H1 (cell line): Measurements from ENCODE around the gene CLDN16. TPM values are rescaled to one million over a fixed set of nuclear protein-coding genes. Genes with fewer than 3 reads are reported as not detected.

Source experiments
- CTCF ChIA-PET: fragments of 300-600 bp; sonication (Branson Sonifier 250); formaldehyde crosslinking; loops from one replicate; lab custom pipeline; 2021; ENCODE audit not compliant: partially characterized antibody; lab: Charles Lee
- POLR2A ChIA-PET: fragments of 300-600 bp; sonication (Branson Sonifier 250); formaldehyde crosslinking; loops from one replicate; lab custom pipeline; 2021; ENCODE audit warnings: inconsistent platforms; ENCODE audit not compliant: partially characterized antibody; lab: Charles Lee
- DNase-seq, 2 experiments: peaks; one replicate each; pipeline versions ENCODE4 v3.0.0 to v3.0.0-alpha.2; 2010 to 2022; ENCODE audit warnings: low spot score in 2 of 2, low read depth in 1 of 2, mixed read lengths in 1 of 2
- FAIRE-seq: peaks from 2 replicates; lab custom pipeline; 2011; peaks lifted over from hg19 to GRCh38; lab: Jason Lieb, UNC
- H2AFZ ChIP-seq: 2 replicates; pipeline ENCODE4 v1.8.1; 2012; ENCODE audit warnings: low read length, inconsistent platforms
- H2AK5ac ChIP-seq: 2 replicates; pipeline ENCODE4 v1.6.1; 2013; ENCODE audit warnings: low read depth, low read length
- H2BK120ac ChIP-seq: replicated peaks from 2 replicates; pipeline ENCODE3; 2013; ENCODE audit warnings: low read depth, low read length, inconsistent platforms
- H2BK12ac ChIP-seq: 2 replicates; pipeline ENCODE4 v1.6.1; 2013; ENCODE audit warnings: low read depth, low read length
- H2BK15ac ChIP-seq: 2 replicates; pipeline ENCODE4 v1.6.1; 2013; ENCODE audit warnings: low read length
- H2BK20ac ChIP-seq: 2 replicates; pipeline ENCODE4 v1.6.1; 2013; ENCODE audit warnings: low read length
- H2BK5ac ChIP-seq: 2 replicates; pipeline ENCODE4 v1.6.1; 2013; ENCODE audit warnings: low read depth, low read length
- H3K14ac ChIP-seq: 2 replicates; pipeline ENCODE4 v1.6.1; 2013; ENCODE audit warnings: inconsistent platforms; ENCODE audit not compliant: insufficient read length
- H3K18ac ChIP-seq: 2 replicates; pipeline ENCODE4 v1.6.1; 2013; ENCODE audit warnings: low read length; ENCODE audit errors: extremely low read depth
- H3K23ac ChIP-seq: 2 replicates; pipeline ENCODE4 v1.6.1; 2013; ENCODE audit warnings: inconsistent platforms; ENCODE audit not compliant: insufficient read length
- H3K23me2 ChIP-seq: 2 replicates; pipeline ENCODE4 v1.6.1; 2013; ENCODE audit warnings: low read depth, low read length
- H3K27ac ChIP-seq: 2 replicates; pipeline ENCODE4 v1.6.1; 2011; ENCODE audit warnings: low read depth, low read length, inconsistent platforms
- H3K27me3 ChIP-seq, 4 experiments: replicated peaks in 1 of 4; 1 replicate in 1 of 4; 2 replicates in 3 of 4; pipeline versions ENCODE4 v1.6.1 to v1.8.1; 2011 to 2013; ENCODE audit warnings: low read length in 3 of 4, mild to moderate bottlenecking in 3 of 4, inconsistent platforms in 2 of 4, mixed read lengths in 2 of 4, moderate library complexity in 1 of 4; ENCODE audit not compliant: control insufficient read depth in 3 of 4, insufficient read depth in 3 of 4; ENCODE audit errors: extremely low read depth in 1 of 4
- H3K36me3 ChIP-seq, 4 experiments: 2 replicates each; pipeline versions ENCODE4 v1.6.1 to v1.8.1; 2011 to 2013; ENCODE audit warnings: mild to moderate bottlenecking in 4 of 4, low read length in 3 of 4, moderate library complexity in 2 of 4, control low read depth in 1 of 4, inconsistent platforms in 1 of 4; ENCODE audit not compliant: insufficient read depth in 4 of 4, control insufficient read depth in 2 of 4
- H3K4ac ChIP-seq: replicated peaks from 2 replicates; pipeline ENCODE3; 2013; ENCODE audit warnings: low read length, low read depth, mixed read lengths, inconsistent platforms; ENCODE audit not compliant: insufficient read length
- H3K4me1 ChIP-seq, 4 experiments: replicated peaks in 1 of 4; 1 replicate in 1 of 4; 2 replicates in 3 of 4; pipeline versions ENCODE4 v1.6.1 to v1.8.1; 2011 to 2013; ENCODE audit warnings: low read length in 3 of 4, inconsistent platforms in 2 of 4, mixed read lengths in 1 of 4; ENCODE audit not compliant: insufficient read depth in 4 of 4, control insufficient read depth in 3 of 4
- H3K4me2 ChIP-seq, 2 experiments: 2 replicates each; pipeline versions ENCODE4 v1.6.1 to v1.8.1; 2011 to 2013; ENCODE audit warnings: low read depth in 2 of 2, low read length in 2 of 2, control low read depth in 1 of 2, inconsistent platforms in 1 of 2, mild to moderate bottlenecking in 1 of 2; ENCODE audit not compliant: insufficient read depth in 1 of 2
- H3K4me3 ChIP-seq, 4 experiments: fragments of 200-600, 300-600 bp in 1 of 4; sonication (generic), shearing (Covaris generic), sonication (Bioruptor Twin) in 1 of 4; 2 replicates each; pipeline versions ENCODE4 v1.5.1 to v1.8.1; 2011 to 2016; ENCODE audit warnings: low read length in 4 of 4, low read depth in 3 of 4, control low read depth in 2 of 4, inconsistent platforms in 2 of 4, mild to moderate bottlenecking in 2 of 4, mixed read lengths in 1 of 4, moderate library complexity in 1 of 4; ENCODE audit not compliant: insufficient read depth in 2 of 4; ENCODE audit errors: extremely low read depth in 1 of 4
- H3K56ac ChIP-seq: replicated peaks from 2 replicates; pipeline ENCODE3; 2013; ENCODE audit warnings: low read depth, mild to moderate bottlenecking, mixed read lengths, low read length, inconsistent platforms; ENCODE audit not compliant: insufficient read length
- H3K79me1 ChIP-seq: 2 replicates; pipeline ENCODE4 v1.6.1; 2013; ENCODE audit warnings: low read depth, low read length, control low read depth
- H3K79me2 ChIP-seq, 2 experiments: 2 replicates each; pipeline versions ENCODE4 v1.6.1 to v1.8.1; 2012 to 2013; ENCODE audit warnings: low read length in 2 of 2, mild to moderate bottlenecking in 2 of 2, inconsistent platforms in 1 of 2; ENCODE audit not compliant: insufficient read depth in 2 of 2, control insufficient read depth in 1 of 2
- H3K9ac ChIP-seq, 4 experiments: replicated peaks in 1 of 4; 1 replicate in 1 of 4; 2 replicates in 3 of 4; pipeline versions ENCODE4 v1.6.1 to v1.8.1; 2011 to 2013; ENCODE audit warnings: low read depth in 3 of 4, low read length in 3 of 4, control low read depth in 2 of 4, mild to moderate bottlenecking in 2 of 4, moderate library complexity in 2 of 4, inconsistent platforms in 1 of 4; ENCODE audit errors: extremely low read depth in 1 of 4
- H3K9me3 ChIP-seq, 2 experiments: 2 replicates each; pipeline versions ENCODE4 v1.6.1 to v1.8.1; 2012 to 2013; ENCODE audit warnings: mild to moderate bottlenecking in 2 of 2, moderate library complexity in 2 of 2, control low read depth in 1 of 2, inconsistent platforms in 1 of 2, low read depth in 1 of 2, low read length in 1 of 2, mixed read lengths in 1 of 2; ENCODE audit not compliant: insufficient read depth in 2 of 2
- H4K20me1 ChIP-seq, 2 experiments: replicated peaks in 1 of 2; 2 replicates each; pipeline versions ENCODE3 to v1.8.1; 2011 to 2013; ENCODE audit warnings: inconsistent platforms in 2 of 2, low read length in 2 of 2, mild to moderate bottlenecking in 1 of 2; ENCODE audit not compliant: insufficient read depth in 2 of 2, control insufficient read depth in 1 of 2
- H4K5ac ChIP-seq: 2 replicates; pipeline ENCODE4 v1.6.1; 2013; ENCODE audit warnings: low read length, low read depth, mixed read lengths, inconsistent platforms; ENCODE audit not compliant: insufficient read length
- H4K8ac ChIP-seq: 2 replicates; pipeline ENCODE4 v1.8.0; 2013; ENCODE audit warnings: mild to moderate bottlenecking, moderate library complexity, low read length, inconsistent platforms; ENCODE audit not compliant: insufficient read depth; ENCODE audit errors: extremely low read depth
- H4K91ac ChIP-seq: replicated peaks from 2 replicates; pipeline ENCODE3; 2013; ENCODE audit warnings: low read length, mixed read lengths, inconsistent platforms; ENCODE audit not compliant: insufficient read length
- CBX5 ChIP-seq: fragments of 300-800, 300-1000 bp; sonication (generic); IDR thresholded peaks from 2 replicates; pipeline ENCODE4 v1.7.1; 2016; ENCODE audit warnings: antibody characterized with exemption, low read length, low read depth
- MAFK ChIP-seq: IDR thresholded peaks from 2 replicates; pipeline ENCODE4 v1.6.1; 2012; ENCODE audit warnings: low read depth, mild to moderate bottlenecking, improper control_type of control experiment, low read length
- WGBS, 2 experiments: shearing (Covaris generic) in 1 of 2; methylation state at CpG; one replicate each; pipeline versions ENCODE4 v1.1.6 to v1.1.7; 2013 to 2015; ENCODE audit warnings: low lambda C conversion rate in 2 of 2, mixed read lengths in 2 of 2, inconsistent platforms in 1 of 2, low coverage in 1 of 2, missing lambda C conversion rate in 1 of 2; ENCODE audit not compliant: insufficient replicate concordance in 2 of 2, insufficient coverage in 1 of 2, insufficient read length in 1 of 2; ENCODE audit errors: extremely low coverage in 1 of 2, missing lambda C conversion rate in 1 of 2; 5-methylcytosine and 5-hydroxymethylcytosine counted together
- polyA plus RNA-seq, 7 experiments: library from polyadenylated mRNA; depleted of rRNA in 3 of 7; stranded (reverse) in 5 of 7; unstranded in 2 of 7; fragments of >200 nt in 5 of 7; fragments of 200-250 nt in 2 of 7; gene quantifications; 1 replicate in 5 of 7; 2 replicates in 1 of 7; 4 replicates in 1 of 7; pipeline versions ENCODE4 v1.2.1 to v1.2.3, GENCODE V29; 2011 to 2013; ENCODE audit warnings: missing spikeins in 2 of 7, mixed read lengths in 2 of 7
- total RNA-seq: library from RNA; stranded (reverse); fragmentation: NEBNext Ultra II Directional; extraction: Animal tissue kit (Norgen Biotek cat#: 25700); gene quantifications from 2 replicates; pipeline ENCODE4 v1.2.1, GENCODE V29; 2021

The CLDN16 gene
- total and polyA plus RNA-seq, 2 of the 8 experiments (the other 6 are each of a cell fraction or from before 2014, with no cell fraction given), result not detected

DNA sequence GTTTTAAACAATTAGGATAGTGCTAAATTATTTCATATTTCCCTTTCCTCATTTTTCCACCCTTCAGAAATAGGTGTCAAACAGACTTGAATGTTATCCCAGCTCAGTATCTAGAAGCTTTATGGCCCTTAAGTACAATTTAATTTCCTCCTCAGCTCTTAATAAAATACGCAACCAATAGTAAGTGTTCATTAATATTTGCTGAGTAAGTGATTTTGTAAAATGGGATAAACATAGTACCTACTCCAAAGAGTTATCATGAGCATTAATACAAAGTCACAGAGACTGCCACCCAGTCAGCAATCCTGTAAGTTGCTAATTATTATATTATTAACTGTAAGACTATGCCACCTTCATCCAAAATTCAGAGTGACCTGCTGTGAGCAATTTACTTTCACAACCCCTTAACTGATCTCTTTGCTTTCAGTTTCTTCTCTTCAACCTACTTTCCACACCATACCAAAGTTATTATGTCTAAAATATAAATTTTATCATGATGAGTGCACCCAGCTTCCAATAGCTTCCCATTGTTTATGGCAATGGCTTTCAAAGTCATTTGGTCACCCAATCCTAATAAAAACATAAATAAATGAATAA lies 35.0 kb upstream of the CLDN16 start:
- no peak overlapping the region for H4K91ac ChIP-seq
- H3K4me3 ChIP-seq, result no peak overlapping the region
- H3K4ac ChIP-seq, result no peak overlapping the region
- H2BK5ac ChIP-seq, result no peak overlapping the region
- no peak overlapping the region for H3K14ac ChIP-seq
- H2BK15ac ChIP-seq, result no peak overlapping the region
- 89% methylated on average over 1 of the region's 1 CpG; no CpG with 5 or more reads in 1 of the 2 experiments for WGBS, 2 experiments
- no peaks in the 10 kb centered on the region for H3K27me3 ChIP-seq
- H3K36me3 ChIP-seq, result no peaks in the 10 kb centered on the region
- H3K4me2 ChIP-seq, result no peak overlapping the region
- no peaks in the 10 kb centered on the region for H3K4me1 ChIP-seq
- POLR2A ChIA-PET, result no interaction called here
- DNase-seq (no peak), FAIRE-seq (no peak)
- no peak overlapping the region for H3K18ac ChIP-seq
- CTCF ChIA-PET, result interaction anchor here (0.6 kb wide), 1 partner anchor 185 kb away, joined by 3 read pairs; no protein-coding TSS in a partner anchor
- no peak overlapping the region for H2AFZ ChIP-seq
- H3K9me3 ChIP-seq, result no peaks in the 10 kb centered on the region
- H3K79me2 ChIP-seq, result no peaks in the 10 kb centered on the region
- no peak for TF ChIP-seq CBX5
- TF ChIP-seq MAFK, result peak; percentile 93
- H2BK120ac ChIP-seq, result no peak overlapping the region
- H2BK12ac ChIP-seq, result no peak overlapping the region
- H3K23ac ChIP-seq, result no peak overlapping the region
- no peak overlapping the region for H4K8ac ChIP-seq
- H4K20me1 ChIP-seq, result no peaks in the 10 kb centered on the region
- no peak overlapping the region for H3K56ac ChIP-seq
- H2AK5ac ChIP-seq, result no peak overlapping the region
- H3K23me2 ChIP-seq, result no peaks in the 10 kb centered on the region
- H3K79me1 ChIP-seq, result no peaks in the 10 kb centered on the region
- no peak overlapping the region for H3K9ac ChIP-seq
- no peak overlapping the region for H4K5ac ChIP-seq
- H3K27ac ChIP-seq, result no peak overlapping the region
- H2BK20ac ChIP-seq, result no peak overlapping the region
